Adrenal gland (tissue), 5 donors: ENCODE data around the gene FBXO10.

ENCODE experiments used
- CTCF ChIP-seq, 6 experiments: fragments of 450-650 bp in 4 of 6; fragments of 200-600 bp in 2 of 6; sonication (generic) in 1 of 6; IDR thresholded peaks; 1 replicate in 5 of 6; 2 replicates in 1 of 6; pipeline versions ENCODE4 v1.5.1 to v1.8.0; 2016 to 2021; ENCODE audit warnings: antibody characterized with exemption in 6 of 6, mild to moderate bottlenecking in 2 of 6, moderate library complexity in 1 of 6
- POLR2A ChIP-seq, 2 donors: fragments of 450-650 bp; IDR thresholded peaks; one replicate each; pipeline ENCODE4 v1.6.1; 2017; ENCODE audit warnings: antibody characterized with exemption in 2 of 2, mild to moderate bottlenecking in 2 of 2, moderate library complexity in 1 of 2
- donor health status: DM: no; HTN: no; CAD: no.

- no peak for TF ChIP-seq CTCF (IDR thresholded peaks at IDR 0.05)
- no peak for TF ChIP-seq POLR2A (IDR thresholded peaks at IDR 0.05)
Observed at GRCh38 chr9:37624073-37624472, 47.9 kb upstream of the FBXO10 start.
